ENCODE measurements around the gene FKBP6.
"Not testable (repeated sequence)": the region's sequence is repeated elsewhere in the genome, so short reads cannot be mapped to it uniquely, and the experiment has no call there.

FKBP6 gene

DNA sequence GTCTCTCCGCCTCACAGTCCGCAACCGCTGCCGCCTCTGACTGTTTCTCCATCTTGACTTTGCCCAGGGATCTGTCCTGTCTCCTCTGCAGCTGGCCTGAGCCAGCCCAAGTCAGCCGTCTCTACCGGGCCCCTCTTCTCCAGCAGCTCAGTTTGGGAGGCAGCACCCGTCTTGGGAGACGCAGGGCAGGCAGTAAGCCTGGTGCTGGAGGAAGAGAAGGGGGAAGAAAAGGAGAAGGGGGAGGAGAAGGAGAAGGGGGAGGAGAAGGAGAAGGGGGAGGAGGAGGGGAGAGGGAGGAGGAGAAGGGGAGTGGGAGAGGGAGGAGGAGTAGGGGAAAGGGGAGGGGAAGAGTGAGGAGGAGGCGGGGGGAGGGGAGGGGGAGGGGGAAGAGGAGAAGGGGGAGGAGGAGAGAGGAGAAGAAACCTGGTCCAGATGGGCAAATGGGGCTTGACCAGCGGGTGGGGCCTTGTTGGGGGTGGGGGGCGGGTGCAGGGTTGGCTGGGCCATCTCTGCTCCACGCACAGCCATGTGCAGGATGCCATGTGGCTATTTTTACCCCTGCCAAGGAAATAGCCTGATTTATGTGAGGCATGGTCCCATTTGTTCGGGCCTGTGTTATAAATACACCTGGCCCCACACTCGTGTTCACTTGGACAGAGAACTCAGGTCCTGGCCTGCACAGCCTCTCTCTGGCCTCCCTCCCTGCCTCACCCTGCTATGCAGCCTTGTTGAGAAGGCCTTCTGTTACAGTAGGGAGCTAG, 69.7 kb downstream of the FKBP6 start:
- DNase-seq = no peak

DNA sequence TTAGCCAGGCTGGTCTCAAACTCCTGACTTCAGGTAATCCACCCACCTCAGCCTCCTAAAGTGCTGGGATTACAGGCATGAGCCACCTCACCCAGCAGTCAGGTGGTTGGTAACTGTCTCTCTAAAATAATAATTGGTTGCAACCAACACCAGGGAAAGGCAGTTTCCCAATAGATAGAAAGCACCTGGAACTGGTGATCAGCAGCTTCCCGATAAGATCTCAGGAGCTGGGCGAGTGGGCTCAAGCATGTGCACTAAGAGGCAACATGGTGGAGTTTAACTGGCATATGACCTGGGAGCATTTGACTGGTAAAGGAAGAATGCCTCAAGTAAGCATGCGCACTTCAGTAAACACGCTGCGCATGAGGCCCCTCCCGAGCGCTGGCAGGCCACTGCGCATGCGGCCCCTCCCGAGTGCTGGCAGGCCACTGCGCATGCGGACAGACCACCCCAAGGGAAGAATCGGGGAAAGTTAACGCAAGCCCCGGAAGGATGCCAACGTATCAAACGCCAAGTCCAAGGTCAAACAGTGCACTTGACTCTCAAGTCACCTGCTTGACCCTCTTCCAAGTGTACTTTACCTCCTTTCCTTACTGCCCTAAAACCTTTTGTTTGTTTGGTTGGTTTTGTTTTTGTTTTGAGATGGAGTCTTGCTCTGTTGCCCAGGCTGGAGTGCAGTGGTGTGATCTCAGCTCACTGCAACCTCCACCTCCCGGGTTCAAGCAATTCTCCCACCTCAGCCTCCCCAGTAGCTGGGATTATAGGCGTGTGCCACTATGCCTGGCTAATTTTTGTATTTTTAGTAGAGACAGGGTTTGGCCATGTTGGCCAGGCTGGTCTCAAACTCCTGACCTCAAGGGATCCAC, 71.5 kb downstream of the FKBP6 start:
- DNase-seq = not testable (repeated sequence)

DNA sequence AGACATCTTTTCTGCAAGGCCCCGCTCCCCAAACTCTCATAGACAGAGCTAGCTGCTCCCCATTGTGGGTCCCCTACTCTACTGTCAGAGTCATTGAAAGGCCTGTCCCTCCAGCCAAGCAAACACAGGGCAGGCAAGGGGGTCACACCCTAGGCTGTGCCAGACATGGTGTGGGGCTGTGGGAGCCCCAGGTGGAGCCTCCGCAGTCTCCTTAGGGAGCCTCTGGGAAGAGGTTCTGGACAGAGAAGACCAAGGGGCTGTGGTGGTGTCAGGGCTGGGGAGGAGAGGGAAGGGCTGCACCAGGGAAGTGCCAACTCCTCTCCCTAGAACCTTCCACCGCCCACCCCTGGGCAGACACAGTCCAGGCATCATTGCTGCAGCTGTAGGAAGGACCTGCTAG, 76.9 kb downstream of the FKBP6 start:
- DNase-seq = not testable (repeated sequence)

Data from COR-L47 (cell line).